Smooth muscle cell (in vitro differentiated cells): ENCODE results near the gene EPHA8. TPM values are rescaled to one million over a fixed set of nuclear protein-coding genes. Genes with fewer than 3 reads are reported as not detected.

Experiments used
- DNase-seq: peaks from one replicate; lab custom pipeline; 2025; ENCODE audit not compliant: unreplicated experiment; lab: John Stamatoyannopoulos, UW
- H2AFZ ChIP-seq: fragments of 200-600 bp; sonication (generic); 2 replicates; pipeline ENCODE4 v1.6.0; 2016; ENCODE audit warnings: antibody characterized with exemption, low read depth, mild to moderate bottlenecking
- H3F3A ChIP-seq: fragments of 200-600 bp; sonication (generic); 2 replicates; pipeline ENCODE4 v1.6.0; 2017; ENCODE audit warnings: antibody characterized with exemption, low read depth
- H3K27ac ChIP-seq: fragments of 200-600 bp; sonication (generic); 2 replicates; pipeline ENCODE4 v1.5.1; 2016; ENCODE audit warnings: low read depth, mild to moderate bottlenecking
- H3K27me3 ChIP-seq: fragments of 200-600 bp; sonication (generic); 2 replicates; pipeline ENCODE4 v1.6.1; 2016; ENCODE audit warnings: low read depth, mild to moderate bottlenecking
- H3K36me3 ChIP-seq: fragments of 200-600 bp; sonication (generic); 2 replicates; pipeline ENCODE4 v1.5.1; 2016; ENCODE audit warnings: low read depth
- H3K4me1 ChIP-seq: fragments of 200-600 bp; sonication (generic); 2 replicates; pipeline ENCODE4 v1.5.1; 2016; ENCODE audit warnings: low read depth
- H3K4me2 ChIP-seq: fragments of 200-600 bp; sonication (generic); 2 replicates; pipeline ENCODE4 v1.6.0; 2016; ENCODE audit warnings: mild to moderate bottlenecking
- H3K4me3 ChIP-seq: fragments of 200-600 bp; sonication (generic); 2 replicates; pipeline ENCODE4 v1.5.1; 2016; ENCODE audit warnings: mild to moderate bottlenecking
- H3K79me2 ChIP-seq: fragments of 200-600 bp; sonication (generic); 2 replicates; pipeline ENCODE4 v1.6.0; 2016; ENCODE audit warnings: low read depth, mild to moderate bottlenecking
- H3K9ac ChIP-seq: fragments of 200-600 bp; sonication (generic); 2 replicates; pipeline ENCODE4 v1.6.0; 2016; ENCODE audit warnings: low read depth
- H3K9me3 ChIP-seq: fragments of 200-600 bp; sonication (generic); replicated peaks from 2 replicates; pipeline ENCODE4 v1.5.1; 2016; ENCODE audit warnings: low read depth
- H4K20me1 ChIP-seq: fragments of 200-600 bp; sonication (generic); 2 replicates; pipeline ENCODE4 v1.6.0; 2016; ENCODE audit warnings: low read depth
- CTCF ChIP-seq: fragments of 200-600 bp; sonication (generic); IDR thresholded peaks from 2 replicates; pipeline ENCODE4 v1.5.1; 2017; ENCODE audit warnings: borderline replicate concordance, mild to moderate bottlenecking, antibody characterized with exemption; ENCODE audit not compliant: insufficient read depth, poor library complexity, severe bottlenecking
- WGBS: methylation state at CpG from one replicate; pipeline ENCODE4 v1.1.7; 2016; ENCODE audit warnings: low lambda C conversion rate; 5-methylcytosine and 5-hydroxymethylcytosine counted together
- polyA plus RNA-seq: library from polyadenylated mRNA; unstranded; fragments of >200 nt; fragmentation: Nextera tagmentation; extraction: Ambion mirVana; gene quantifications from 2 replicates; pipeline ENCODE4 v1.2.1, GENCODE V29; 2016
- total RNA-seq: library from RNA; depleted of rRNA; stranded (reverse); fragments of >200 nt; gene quantifications from 2 replicates; pipeline ENCODE4 v1.2.3, GENCODE V29; 2014

The EPHA8 gene
- total and polyA plus RNA-seq, 2 experiments from 2014 or later, result not detected

GRCh38 chr1:22526677-22527076 is 36.6 kb upstream of the EPHA8 start:
- 98% methylated on average over 5 of the region's 5 CpGs for WGBS

GRCh38 chr1:22527122-22527521 is 36.2 kb upstream of the EPHA8 start:
- no peak for TF ChIP-seq CTCF
- Histone ChIP-seq H2AFZ (no peak overlapping the region), H3K4me3 (no peak overlapping the region), H3K9ac (no peak overlapping the region), H3K27ac (no peak overlapping the region), H3K4me2 (no peak overlapping the region), H3K27me3 (no peaks in the 10 kb centered on the region), H3K4me1 (no peaks in the 10 kb centered on the region), H3K79me2 (no peaks in the 10 kb centered on the region), H3K36me3 (no peaks in the 10 kb centered on the region), H3F3A (no peaks in the 10 kb centered on the region), H4K20me1 (no peaks in the 10 kb centered on the region), H3K9me3 (no peaks in the 10 kb centered on the region)
- no peak for DNase-seq
- 80% methylated on average over 7 of the region's 7 CpGs for WGBS

More at GRCh38 chr1:22526677-22527076, 36.6 kb upstream of the EPHA8 start:
- Histone ChIP-seq H3K4me1 (no peaks in the 10 kb centered on the region), H3F3A (no peaks in the 10 kb centered on the region), H3K36me3 (no peaks in the 10 kb centered on the region), H3K27me3 (no peaks in the 10 kb centered on the region), H3K4me2 (no peak overlapping the region), H3K4me3 (no peak overlapping the region), H4K20me1 (no peaks in the 10 kb centered on the region), H3K9me3 (no peaks in the 10 kb centered on the region), H3K27ac (no peak overlapping the region), H3K79me2 (no peaks in the 10 kb centered on the region), H3K9ac (no peak overlapping the region), H2AFZ (no peak overlapping the region)
- no peak for TF ChIP-seq CTCF
- no peak for DNase-seq

GRCh38 chr1:22527555-22528296 is 35.6 kb upstream of the EPHA8 start:
- Histone ChIP-seq H2AFZ (no peak overlapping the region), H3K4me1 (no peaks in the 10 kb centered on the region), H3K36me3 (no peaks in the 10 kb centered on the region), H4K20me1 (no peaks in the 10 kb centered on the region), H3K4me3 (no peak overlapping the region), H3F3A (no peaks in the 10 kb centered on the region), H3K9me3 (no peaks in the 10 kb centered on the region), H3K27me3 (no peaks in the 10 kb centered on the region), H3K79me2 (no peaks in the 10 kb centered on the region), H3K4me2 (no peak overlapping the region), H3K27ac (no peak overlapping the region), H3K9ac (no peak overlapping the region)
- no peak for DNase-seq
- no peak for TF ChIP-seq CTCF
- 95% methylated on average over 15 of the region's 15 CpGs for WGBS

GRCh38 chr1:22528451-22528850 is 34.8 kb upstream of the EPHA8 start:
- Histone ChIP-seq H3K4me3 (no peak overlapping the region), H3K27ac (no peak overlapping the region), H3K4me1 (no peaks in the 10 kb centered on the region), H4K20me1 (no peaks in the 10 kb centered on the region), H3K9me3 (no peaks in the 10 kb centered on the region), H3K9ac (no peak overlapping the region), H3K27me3 (no peaks in the 10 kb centered on the region), H2AFZ (no peak overlapping the region), H3K79me2 (no peaks in the 10 kb centered on the region), H3K36me3 (no peaks in the 10 kb centered on the region), H3K4me2 (no peak overlapping the region), H3F3A (no peaks in the 10 kb centered on the region)
- DNase-seq, result no peak
- 96% methylated on average over 7 of the region's 7 CpGs for WGBS
- no peak for TF ChIP-seq CTCF
